Omental fat pad (tissue), 4 donors: ENCODE results near the gene CYLD. TPM values are rescaled to one million over a fixed set of nuclear protein-coding genes. Genes with fewer than 3 reads are reported as not detected.

Experiments
- ATAC-seq: fragments of 150-250 bp; one replicate; pipeline ENCODE4 v1.9.1; 2016; ENCODE audit warnings: mild to moderate bottlenecking, moderate library complexity; ENCODE audit not compliant: low FRiP score
- DNase-seq: peaks from one replicate; pipeline ENCODE4 v3.0.0-alpha.2; 2019; ENCODE audit warnings: low spot score
- total RNA-seq, 4 donors: library from RNA; depleted of rRNA; stranded (reverse); fragments of >200 nt; gene quantifications; one replicate each; pipeline ENCODE4 v1.1.0, GENCODE V29; 2016
- TF ChIP-seq, protein P1 (sequence below), 3 donors: fragments of 450-650 bp; IDR thresholded peaks; one replicate each; pipeline ENCODE4 v1.5.1; 2016 to 2017; ENCODE audit warnings: antibody characterized with exemption in 3 of 3, mild to moderate bottlenecking in 3 of 3, moderate library complexity in 2 of 3

Gene CYLD
- total RNA-seq, 4 donors from 2014 or later, result 20.5 to 51.1 (median 36.6) TPM

DNA sequence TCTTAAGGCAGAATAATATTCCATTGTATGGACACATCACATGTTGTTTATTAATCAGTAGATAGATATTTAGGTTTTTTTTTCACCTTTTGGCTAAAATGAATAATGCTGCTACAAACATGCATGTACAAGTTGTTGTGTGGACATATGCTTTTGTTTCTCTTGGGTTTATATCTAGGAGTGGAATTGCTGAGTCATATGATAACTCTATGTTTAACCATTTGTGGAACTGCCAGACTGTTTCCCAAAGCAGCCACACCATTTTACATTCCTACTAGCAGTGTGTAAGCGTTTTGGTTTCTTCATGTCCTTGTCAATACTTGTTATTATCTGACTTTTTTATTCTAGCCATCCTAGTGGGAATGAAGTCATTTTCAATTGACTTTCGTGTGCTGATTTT, 21.3 kb downstream of the CYLD start:
- TF ChIP-seq, protein P1, sequence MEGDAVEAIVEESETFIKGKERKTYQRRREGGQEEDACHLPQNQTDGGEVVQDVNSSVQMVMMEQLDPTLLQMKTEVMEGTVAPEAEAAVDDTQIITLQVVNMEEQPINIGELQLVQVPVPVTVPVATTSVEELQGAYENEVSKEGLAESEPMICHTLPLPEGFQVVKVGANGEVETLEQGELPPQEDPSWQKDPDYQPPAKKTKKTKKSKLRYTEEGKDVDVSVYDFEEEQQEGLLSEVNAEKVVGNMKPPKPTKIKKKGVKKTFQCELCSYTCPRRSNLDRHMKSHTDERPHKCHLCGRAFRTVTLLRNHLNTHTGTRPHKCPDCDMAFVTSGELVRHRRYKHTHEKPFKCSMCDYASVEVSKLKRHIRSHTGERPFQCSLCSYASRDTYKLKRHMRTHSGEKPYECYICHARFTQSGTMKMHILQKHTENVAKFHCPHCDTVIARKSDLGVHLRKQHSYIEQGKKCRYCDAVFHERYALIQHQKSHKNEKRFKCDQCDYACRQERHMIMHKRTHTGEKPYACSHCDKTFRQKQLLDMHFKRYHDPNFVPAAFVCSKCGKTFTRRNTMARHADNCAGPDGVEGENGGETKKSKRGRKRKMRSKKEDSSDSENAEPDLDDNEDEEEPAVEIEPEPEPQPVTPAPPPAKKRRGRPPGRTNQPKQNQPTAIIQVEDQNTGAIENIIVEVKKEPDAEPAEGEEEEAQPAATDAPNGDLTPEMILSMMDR (IDR thresholded peaks at IDR 0.05), result no peak
- ATAC-seq (no peak), DNase-seq (no peak)

DNA sequence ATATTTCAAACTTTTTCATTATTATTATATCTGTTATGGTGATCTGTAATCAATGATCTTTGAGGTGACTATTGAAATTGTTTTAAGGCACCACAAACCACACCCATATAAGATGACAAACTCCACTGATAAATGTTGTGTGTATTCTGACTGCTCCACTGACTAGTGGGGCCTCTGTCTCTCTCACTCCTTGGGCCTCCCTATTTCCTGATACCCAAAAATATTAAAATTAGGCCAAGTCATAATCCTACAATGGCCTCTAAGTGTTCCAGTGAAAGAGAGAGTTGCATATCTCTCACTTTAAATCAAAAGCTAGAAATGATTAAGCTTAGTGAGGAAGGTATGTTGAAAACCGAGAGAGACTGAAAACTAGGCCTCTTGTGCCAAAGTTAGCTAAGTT, 23.4 kb downstream of the CYLD start:
- TF ChIP-seq, protein P1 (IDR thresholded peaks at IDR 0.05), result no peak

DNA sequence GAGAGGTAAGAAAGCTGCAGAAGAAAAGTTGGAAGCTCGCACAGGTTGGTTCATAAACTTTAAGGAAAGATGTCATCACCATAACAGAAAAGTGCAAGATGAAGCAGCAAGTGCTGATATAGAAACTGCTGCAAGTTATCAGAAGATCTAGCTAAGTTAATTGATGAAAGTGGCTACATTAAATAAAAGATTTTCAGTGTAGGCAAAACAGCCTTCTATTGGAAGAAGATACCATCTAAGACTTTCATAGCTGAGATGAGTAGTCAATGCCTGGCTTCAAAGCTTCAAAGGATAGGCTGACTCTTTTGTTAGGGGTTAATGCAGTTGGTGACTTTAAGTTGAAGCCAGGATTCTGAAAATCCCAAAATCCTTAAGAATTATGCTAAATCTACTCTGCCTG, 24.0 kb downstream of the CYLD start:
- TF ChIP-seq, protein P1 (IDR thresholded peaks at IDR 0.05), result no peak
- ATAC-seq (no peak), DNase-seq (no peak)

More for the DNA sequence above, 23.4 kb downstream of the CYLD start:
- ATAC-seq, result no peak
- DNase-seq, result no peak

DNA sequence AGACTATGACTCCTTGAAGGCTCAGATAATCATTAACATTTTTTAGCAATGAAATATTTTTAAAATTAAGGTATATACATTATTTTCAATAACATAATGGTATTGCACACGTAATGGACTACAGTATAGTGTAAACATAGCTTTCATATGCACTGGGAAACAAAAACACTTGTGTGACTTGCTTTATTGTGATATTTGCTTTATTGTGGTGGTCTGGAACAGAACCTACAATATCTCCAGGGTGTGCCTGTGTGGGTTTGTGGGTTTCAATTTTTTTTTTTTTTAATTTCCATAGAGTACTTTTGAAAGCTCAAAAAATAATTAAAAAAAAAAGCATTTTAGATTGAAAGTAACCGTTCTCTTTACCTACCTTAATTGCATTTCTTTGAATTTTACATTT, 25.3 kb downstream of the CYLD start:
- ATAC-seq, result no peak
- DNase-seq, result no peak
- TF ChIP-seq, protein P1 (IDR thresholded peaks at IDR 0.05), result no peak

DNA sequence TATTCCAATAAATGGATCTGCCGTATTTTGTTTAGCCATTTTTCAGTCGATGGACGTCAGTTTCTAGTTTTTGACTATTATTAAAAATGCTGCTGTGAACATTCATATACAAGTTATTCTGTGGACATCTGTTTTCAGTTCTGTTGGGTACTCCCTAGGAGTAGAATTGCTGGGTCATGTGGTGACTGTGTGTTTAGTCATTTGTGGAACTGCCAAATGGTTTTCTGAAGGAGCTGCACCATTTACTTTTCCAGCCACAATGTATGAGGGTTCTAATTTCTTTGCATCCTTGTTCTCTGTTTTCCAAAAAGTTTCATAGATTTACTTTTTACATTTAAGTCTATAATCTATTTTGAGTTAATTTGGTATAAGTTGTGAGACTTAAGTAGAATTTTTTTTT, 29.5 kb downstream of the CYLD start:
- ATAC-seq, result no peak
- TF ChIP-seq, protein P1 (IDR thresholded peaks at IDR 0.05), result no peak
- DNase-seq, result no peak

DNA sequence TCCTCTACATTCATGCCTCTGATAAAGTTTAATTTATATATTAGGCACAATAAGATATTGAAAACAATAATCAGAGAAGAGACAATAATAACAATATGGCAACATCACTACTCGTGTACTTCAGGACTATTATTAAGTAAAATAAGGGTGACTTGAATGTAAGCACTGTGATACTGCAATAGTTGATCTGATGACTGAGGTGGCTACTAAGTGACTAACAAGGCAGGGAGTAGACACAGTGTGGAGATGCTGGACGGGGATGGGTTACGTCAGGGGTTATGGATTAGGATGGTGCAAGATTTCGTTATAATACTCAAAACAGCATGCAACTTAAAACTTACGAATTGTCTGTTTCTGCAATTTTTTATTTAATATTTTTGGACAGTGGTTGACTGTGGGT, 32.5 kb downstream of the CYLD start:
- DNase-seq (no peak), ATAC-seq (no peak)
- TF ChIP-seq, protein P1 (IDR thresholded peaks at IDR 0.05), result no peak

DNA sequence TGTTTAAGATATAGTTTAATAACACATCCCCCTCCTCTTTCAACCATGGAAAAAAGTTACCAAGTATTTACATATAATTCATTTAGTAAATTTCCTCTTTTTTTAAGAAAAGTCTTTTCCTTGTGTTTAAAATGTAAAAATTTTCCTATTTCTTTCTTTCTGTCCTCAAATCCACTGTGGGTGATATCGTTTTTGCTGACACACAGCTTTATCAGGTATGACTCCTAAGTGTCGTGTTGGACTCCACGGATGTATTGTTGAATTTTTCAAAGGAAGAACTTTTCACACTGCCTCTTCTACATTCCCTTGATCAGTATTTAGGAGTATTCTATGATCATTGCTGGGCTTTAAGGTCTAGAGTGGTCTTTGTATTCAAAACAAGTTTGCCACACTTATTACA, 33.1 kb downstream of the CYLD start:
- DNase-seq (no peak), ATAC-seq (no peak)
- TF ChIP-seq, protein P1 (IDR thresholded peaks at IDR 0.05), result no peak
